GM12873 (cell line): Measurements from ENCODE around the gene EDC3.

Experiments
- CTCF ChIP-seq: IDR thresholded peaks from 2 replicates; pipeline ENCODE4 v1.5.1; 2012; ENCODE audit warnings: low read depth, mild to moderate bottlenecking, moderate library complexity, low read length, control low read depth; ENCODE audit not compliant: insufficient read depth; ENCODE audit errors: missing control alignments

EDC3 gene

GRCh38 chr15:74598126-74598842 is 97.5 kb downstream of the EDC3 start:
- TF ChIP-seq CTCF, result no peak

GRCh38 chr15:74595271-74595670 is 100.6 kb downstream of the EDC3 start:
- TF ChIP-seq CTCF, result no peak

- TF ChIP-seq CTCF, result no peak
Measured at GRCh38 chr15:74594455-74594854, 101.4 kb downstream of the EDC3 start.

GRCh38 chr15:74593122-74593521 is 102.7 kb downstream of the EDC3 start:
- TF ChIP-seq CTCF, result no peak

GRCh38 chr15:74592222-74592621 is 103.6 kb downstream of the EDC3 start:
- TF ChIP-seq CTCF, result no peak

GRCh38 chr15:74589826-74590225 is 106.0 kb downstream of the EDC3 start:
- TF ChIP-seq CTCF, result no peak

- no peak for TF ChIP-seq CTCF
Measured at GRCh38 chr15:74585857-74586256, 110.0 kb downstream of the EDC3 start.
